HepG2 (cell line): ENCODE measurements around the gene SDC4. TPM values are rescaled to one million over a fixed set of nuclear protein-coding genes. Genes with fewer than 3 reads are reported as not detected.

Experiments used
- MAFG ChIP-seq: sonication (generic); formaldehyde crosslinking; IDR thresholded peaks from 2 replicates; pipeline ENCODE4 v1.5.1; 2020; ENCODE audit warnings: mild to moderate bottlenecking, missing genetic modification reagents
- ONECUT2 ChIP-seq: sonication (generic); formaldehyde crosslinking; IDR thresholded peaks from 2 replicates; pipeline ENCODE4 v1.4.0; 2020; ENCODE audit warnings: missing genetic modification reagents
- SNAI1 ChIP-seq: sonication (generic); formaldehyde crosslinking; IDR thresholded peaks from 2 replicates; pipeline ENCODE4 v1.5.0; 2020; ENCODE audit warnings: mild to moderate bottlenecking, missing genetic modification reagents, borderline replicate concordance
- SSRP1 ChIP-seq: IDR thresholded peaks from 2 replicates; pipeline ENCODE4 v1.6.1; 2016; ENCODE audit warnings: control low read depth
- ZNF746 ChIP-seq: sonication (generic); formaldehyde crosslinking; IDR thresholded peaks from 2 replicates; pipeline ENCODE4 v1.8.0; 2022; ENCODE audit warnings: mild to moderate bottlenecking, missing genetic modification reagents
- polyA plus RNA-seq, 8 experiments: library from polyadenylated mRNA; depleted of rRNA in 3 of 8; stranded (reverse) in 7 of 8; unstranded in 1 of 8; fragments of >200 nt; fragmentation: Illumina TruSeq in 4 of 8; extraction: Trizol in 4 of 8; gene quantifications; 2 replicates each; pipeline versions ENCODE4 v1.2.1 to v1.2.3, GENCODE V29; 2011 to 2016; ENCODE audit warnings: low read depth in 4 of 8, missing spikeins in 1 of 8, mixed read lengths in 1 of 8; ENCODE audit not compliant: insufficient read depth in 1 of 8
- total RNA-seq, 5 experiments: library from RNA; depleted of rRNA; stranded (reverse); fragments of >200 nt; fragmentation: Illumina TruSeq; extraction: Trizol; gene quantifications; 2 replicates each; pipeline ENCODE4 v1.2.3, GENCODE V29; 2016; ENCODE audit warnings: low read depth in 1 of 5
- TF ChIP-seq, protein P1 (sequence below): sonication (generic); formaldehyde crosslinking; IDR thresholded peaks from one replicate; pipeline ENCODE4 v1.5.1; 2020; ENCODE audit warnings: mild to moderate bottlenecking, missing genetic modification reagents; ENCODE audit errors: not compliant biosample characterization
- TF ChIP-seq, protein P2 (sequence below): sonication (generic); formaldehyde crosslinking; IDR thresholded peaks from 2 replicates; pipeline ENCODE4 v1.4.0; 2020; ENCODE audit warnings: missing genetic modification reagents
- TF ChIP-seq, protein P3 (sequence below): sonication (generic); formaldehyde crosslinking; IDR thresholded peaks from 2 replicates; pipeline ENCODE4 v1.4.0; 2020; ENCODE audit warnings: low read depth, missing genetic modification reagents
- TF ChIP-seq, protein P4 (sequence below): sonication (generic); formaldehyde crosslinking; IDR thresholded peaks from 2 replicates; pipeline ENCODE4 v1.4.0; 2020; ENCODE audit warnings: missing genetic modification reagents, borderline replicate concordance

SDC4 gene
- total and polyA plus RNA-seq, 2 of the 13 experiments (the other 11 are each of a cell fraction or from before 2014, with no cell fraction given) = 49.0 to 65.1 TPM

DNA sequence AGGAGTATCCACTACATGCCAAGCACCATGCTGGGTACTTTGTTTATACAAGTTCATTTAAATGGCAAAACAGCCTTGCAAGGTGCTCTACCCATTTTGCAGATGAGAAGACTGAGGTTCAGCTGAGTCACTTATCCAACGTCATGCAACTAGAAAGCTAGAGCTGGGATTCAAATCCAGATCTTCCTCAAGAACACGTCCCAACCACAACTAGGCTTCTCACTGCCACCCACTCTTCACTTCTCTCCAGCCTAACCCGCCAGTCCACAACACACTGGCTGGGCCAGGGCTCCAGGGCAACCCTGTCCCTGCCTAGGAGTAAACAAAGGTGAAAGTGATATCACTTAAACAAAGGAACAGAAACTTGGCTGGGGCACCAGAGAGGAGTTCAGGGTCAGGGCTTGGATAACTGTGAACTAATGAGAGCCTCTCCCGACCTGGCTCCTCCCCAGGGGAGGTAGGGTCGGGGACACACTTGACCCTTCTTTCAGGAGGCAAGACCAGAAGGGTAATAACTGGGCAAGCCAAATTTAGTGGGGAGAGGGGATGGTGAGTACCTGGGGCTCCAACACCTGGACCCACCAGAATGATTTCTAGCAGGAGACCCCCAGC is 7.9 kb downstream of the SDC4 start (continued):
- TF ChIP-seq, protein P1, sequence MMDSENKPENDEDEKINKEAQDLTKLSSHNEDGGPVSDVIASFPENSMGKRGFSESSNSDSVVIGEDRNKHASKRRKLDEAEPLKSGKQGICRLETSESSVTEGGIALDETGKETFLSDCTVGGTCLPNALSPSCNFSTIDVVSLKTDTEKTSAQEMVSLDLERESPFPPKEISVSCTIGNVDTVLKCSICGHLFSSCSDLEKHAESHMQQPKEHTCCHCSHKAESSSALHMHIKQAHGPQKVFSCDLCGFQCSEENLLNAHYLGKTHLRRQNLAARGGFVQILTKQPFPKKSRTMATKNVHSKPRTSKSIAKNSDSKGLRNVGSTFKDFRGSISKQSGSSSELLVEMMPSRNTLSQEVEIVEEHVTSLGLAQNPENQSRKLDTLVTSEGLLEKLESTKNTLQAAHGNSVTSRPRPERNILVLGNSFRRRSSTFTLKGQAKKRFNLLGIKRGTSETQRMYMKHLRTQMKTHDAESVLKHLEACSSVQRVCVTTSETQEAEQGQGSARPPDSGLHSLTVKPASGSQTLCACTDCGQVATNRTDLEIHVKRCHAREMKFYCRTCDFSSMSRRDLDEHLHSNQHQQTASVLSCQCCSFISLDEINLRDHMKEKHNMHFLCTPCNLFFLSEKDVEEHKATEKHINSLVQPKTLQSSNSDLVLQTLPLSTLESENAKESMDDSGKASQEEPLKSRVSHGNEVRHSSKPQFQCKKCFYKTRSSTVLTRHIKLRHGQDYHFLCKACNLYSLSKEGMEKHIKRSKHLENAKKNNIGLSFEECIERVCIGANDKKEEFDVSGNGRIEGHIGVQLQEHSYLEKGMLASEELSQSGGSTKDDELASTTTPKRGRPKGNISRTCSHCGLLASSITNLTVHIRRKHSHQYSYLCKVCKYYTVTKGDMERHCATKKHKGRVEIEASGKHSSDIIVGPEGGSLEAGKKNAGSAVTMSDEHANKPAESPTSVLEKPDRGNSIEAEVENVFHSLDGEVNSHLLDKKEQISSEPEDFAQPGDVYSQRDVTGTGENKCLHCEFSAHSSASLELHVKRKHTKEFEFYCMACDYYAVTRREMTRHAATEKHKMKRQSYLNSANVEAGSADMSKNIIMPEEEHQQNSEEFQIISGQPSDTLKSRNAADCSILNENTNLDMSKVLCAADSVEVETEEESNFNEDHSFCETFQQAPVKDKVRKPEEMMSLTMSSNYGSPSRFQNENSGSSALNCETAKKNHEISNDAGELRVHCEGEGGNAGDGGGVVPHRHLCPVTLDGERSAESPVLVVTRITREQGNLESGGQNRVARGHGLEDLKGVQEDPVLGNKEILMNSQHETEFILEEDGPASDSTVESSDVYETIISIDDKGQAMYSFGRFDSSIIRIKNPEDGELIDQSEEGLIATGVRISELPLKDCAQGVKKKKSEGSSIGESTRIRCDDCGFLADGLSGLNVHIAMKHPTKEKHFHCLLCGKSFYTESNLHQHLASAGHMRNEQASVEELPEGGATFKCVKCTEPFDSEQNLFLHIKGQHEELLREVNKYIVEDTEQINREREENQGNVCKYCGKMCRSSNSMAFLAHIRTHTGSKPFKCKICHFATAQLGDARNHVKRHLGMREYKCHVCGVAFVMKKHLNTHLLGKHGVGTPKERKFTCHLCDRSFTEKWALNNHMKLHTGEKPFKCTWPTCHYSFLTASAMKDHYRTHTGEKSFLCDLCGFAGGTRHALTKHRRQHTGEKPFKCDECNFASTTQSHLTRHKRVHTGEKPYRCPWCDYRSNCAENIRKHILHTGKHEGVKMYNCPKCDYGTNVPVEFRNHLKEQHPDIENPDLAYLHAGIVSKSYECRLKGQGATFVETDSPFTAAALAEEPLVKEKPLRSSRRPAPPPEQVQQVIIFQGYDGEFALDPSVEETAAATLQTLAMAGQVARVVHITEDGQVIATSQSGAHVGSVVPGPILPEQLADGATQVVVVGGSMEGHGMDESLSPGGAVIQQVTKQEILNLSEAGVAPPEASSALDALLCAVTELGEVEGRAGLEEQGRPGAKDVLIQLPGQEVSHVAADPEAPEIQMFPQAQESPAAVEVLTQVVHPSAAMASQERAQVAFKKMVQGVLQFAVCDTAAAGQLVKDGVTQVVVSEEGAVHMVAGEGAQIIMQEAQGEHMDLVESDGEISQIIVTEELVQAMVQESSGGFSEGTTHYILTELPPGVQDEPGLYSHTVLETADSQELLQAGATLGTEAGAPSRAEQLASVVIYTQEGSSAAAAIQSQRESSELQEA (CRISPR knock-in tag) = no peak
- TF ChIP-seq, protein P2, sequence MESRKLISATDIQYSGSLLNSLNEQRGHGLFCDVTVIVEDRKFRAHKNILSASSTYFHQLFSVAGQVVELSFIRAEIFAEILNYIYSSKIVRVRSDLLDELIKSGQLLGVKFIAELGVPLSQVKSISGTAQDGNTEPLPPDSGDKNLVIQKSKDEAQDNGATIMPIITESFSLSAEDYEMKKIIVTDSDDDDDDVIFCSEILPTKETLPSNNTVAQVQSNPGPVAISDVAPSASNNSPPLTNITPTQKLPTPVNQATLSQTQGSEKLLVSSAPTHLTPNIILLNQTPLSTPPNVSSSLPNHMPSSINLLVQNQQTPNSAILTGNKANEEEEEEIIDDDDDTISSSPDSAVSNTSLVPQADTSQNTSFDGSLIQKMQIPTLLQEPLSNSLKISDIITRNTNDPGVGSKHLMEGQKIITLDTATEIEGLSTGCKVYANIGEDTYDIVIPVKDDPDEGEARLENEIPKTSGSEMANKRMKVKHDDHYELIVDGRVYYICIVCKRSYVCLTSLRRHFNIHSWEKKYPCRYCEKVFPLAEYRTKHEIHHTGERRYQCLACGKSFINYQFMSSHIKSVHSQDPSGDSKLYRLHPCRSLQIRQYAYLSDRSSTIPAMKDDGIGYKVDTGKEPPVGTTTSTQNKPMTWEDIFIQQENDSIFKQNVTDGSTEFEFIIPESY = peak; percentile 90
- TF ChIP-seq, protein P3, sequence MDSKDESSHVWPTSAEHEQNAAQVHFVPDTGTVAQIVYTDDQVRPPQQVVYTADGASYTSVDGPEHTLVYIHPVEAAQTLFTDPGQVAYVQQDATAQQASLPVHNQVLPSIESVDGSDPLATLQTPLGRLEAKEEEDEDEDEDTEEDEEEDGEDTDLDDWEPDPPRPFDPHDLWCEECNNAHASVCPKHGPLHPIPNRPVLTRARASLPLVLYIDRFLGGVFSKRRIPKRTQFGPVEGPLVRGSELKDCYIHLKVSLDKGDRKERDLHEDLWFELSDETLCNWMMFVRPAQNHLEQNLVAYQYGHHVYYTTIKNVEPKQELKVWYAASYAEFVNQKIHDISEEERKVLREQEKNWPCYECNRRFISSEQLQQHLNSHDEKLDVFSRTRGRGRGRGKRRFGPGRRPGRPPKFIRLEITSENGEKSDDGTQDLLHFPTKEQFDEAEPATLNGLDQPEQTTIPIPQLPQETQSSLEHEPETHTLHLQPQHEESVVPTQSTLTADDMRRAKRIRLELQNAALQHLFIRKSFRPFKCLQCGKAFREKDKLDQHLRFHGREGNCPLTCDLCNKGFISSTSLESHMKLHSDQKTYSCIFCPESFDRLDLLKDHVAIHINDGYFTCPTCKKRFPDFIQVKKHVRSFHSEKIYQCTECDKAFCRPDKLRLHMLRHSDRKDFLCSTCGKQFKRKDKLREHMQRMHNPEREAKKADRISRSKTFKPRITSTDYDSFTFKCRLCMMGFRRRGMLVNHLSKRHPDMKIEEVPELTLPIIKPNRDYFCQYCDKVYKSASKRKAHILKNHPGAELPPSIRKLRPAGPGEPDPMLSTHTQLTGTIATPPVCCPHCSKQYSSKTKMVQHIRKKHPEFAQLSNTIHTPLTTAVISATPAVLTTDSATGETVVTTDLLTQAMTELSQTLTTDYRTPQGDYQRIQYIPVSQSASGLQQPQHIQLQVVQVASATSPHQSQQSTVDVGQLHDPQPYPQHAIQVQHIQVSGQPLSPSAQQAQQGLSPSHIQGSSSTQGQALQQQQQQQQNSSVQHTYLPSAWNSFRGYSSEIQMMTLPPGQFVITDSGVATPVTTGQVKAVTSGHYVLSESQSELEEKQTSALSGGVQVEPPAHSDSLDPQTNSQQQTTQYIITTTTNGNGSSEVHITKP = peak; percentile 52; the same call in 1 of the 2 replicates
- TF ChIP-seq ZNF746 (CRISPR knock-in tag) (peak; percentile 68; the same call in 1 of the 2 replicates), SNAI1 (no peak), ONECUT2 (CRISPR knock-in tag) (peak; percentile 30; the same call in 1 of the 2 replicates), MAFG (CRISPR knock-in tag) (peak; percentile 1), SSRP1 (CRISPR knock-in tag) (no peak)
- TF ChIP-seq, protein P4, sequence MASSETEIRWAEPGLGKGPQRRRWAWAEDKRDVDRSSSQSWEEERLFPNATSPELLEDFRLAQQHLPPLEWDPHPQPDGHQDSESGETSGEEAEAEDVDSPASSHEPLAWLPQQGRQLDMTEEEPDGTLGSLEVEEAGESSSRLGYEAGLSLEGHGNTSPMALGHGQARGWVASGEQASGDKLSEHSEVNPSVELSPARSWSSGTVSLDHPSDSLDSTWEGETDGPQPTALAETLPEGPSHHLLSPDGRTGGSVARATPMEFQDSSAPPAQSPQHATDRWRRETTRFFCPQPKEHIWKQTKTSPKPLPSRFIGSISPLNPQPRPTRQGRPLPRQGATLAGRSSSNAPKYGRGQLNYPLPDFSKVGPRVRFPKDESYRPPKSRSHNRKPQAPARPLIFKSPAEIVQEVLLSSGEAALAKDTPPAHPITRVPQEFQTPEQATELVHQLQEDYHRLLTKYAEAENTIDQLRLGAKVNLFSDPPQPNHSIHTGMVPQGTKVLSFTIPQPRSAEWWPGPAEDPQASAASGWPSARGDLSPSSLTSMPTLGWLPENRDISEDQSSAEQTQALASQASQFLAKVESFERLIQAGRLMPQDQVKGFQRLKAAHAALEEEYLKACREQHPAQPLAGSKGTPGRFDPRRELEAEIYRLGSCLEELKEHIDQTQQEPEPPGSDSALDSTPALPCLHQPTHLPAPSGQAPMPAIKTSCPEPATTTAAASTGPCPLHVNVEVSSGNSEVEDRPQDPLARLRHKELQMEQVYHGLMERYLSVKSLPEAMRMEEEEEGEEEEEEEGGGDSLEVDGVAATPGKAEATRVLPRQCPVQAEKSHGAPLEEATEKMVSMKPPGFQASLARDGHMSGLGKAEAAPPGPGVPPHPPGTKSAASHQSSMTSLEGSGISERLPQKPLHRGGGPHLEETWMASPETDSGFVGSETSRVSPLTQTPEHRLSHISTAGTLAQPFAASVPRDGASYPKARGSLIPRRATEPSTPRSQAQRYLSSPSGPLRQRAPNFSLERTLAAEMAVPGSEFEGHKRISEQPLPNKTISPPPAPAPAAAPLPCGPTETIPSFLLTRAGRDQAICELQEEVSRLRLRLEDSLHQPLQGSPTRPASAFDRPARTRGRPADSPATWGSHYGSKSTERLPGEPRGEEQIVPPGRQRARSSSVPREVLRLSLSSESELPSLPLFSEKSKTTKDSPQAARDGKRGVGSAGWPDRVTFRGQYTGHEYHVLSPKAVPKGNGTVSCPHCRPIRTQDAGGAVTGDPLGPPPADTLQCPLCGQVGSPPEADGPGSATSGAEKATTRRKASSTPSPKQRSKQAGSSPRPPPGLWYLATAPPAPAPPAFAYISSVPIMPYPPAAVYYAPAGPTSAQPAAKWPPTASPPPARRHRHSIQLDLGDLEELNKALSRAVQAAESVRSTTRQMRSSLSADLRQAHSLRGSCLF = no peak
